ENCODE results near the gene CEP350.

DNA sequence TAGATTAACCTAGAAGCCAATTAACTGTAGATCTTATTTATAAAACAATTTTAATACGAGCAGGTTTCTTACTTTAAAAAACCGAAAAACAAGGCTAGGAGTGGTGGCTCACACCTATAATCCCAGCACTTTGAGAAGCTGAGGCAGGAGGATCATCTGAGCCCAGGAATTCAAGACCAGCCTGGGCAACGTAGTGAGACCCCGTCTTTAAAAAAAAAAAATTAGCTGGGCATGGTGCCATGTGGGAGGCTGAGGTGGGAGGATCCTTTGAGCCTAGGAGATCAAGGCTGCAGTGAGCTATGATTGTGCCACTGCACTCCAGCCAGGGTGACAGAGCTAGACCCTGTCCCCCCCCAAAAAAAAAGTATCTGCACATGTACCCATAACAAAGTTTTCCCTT, 110.8 kb downstream of the CEP350 start:
- TF ChIP-seq, protein P1, sequence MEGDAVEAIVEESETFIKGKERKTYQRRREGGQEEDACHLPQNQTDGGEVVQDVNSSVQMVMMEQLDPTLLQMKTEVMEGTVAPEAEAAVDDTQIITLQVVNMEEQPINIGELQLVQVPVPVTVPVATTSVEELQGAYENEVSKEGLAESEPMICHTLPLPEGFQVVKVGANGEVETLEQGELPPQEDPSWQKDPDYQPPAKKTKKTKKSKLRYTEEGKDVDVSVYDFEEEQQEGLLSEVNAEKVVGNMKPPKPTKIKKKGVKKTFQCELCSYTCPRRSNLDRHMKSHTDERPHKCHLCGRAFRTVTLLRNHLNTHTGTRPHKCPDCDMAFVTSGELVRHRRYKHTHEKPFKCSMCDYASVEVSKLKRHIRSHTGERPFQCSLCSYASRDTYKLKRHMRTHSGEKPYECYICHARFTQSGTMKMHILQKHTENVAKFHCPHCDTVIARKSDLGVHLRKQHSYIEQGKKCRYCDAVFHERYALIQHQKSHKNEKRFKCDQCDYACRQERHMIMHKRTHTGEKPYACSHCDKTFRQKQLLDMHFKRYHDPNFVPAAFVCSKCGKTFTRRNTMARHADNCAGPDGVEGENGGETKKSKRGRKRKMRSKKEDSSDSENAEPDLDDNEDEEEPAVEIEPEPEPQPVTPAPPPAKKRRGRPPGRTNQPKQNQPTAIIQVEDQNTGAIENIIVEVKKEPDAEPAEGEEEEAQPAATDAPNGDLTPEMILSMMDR (conservative IDR thresholded peaks at IDR 0.05; ENCODE audit: low read length) = no peak
- TF ChIP-seq EZH2phosphoT487 (IDR thresholded peaks at IDR 0.05; ENCODE audit: borderline replicate concordance, low read depth, low read length) = no peak
